ENCODE data around the gene PAM16. TPM values are rescaled to one million over a fixed set of nuclear protein-coding genes. Genes with fewer than 3 reads are reported as not detected.

PAM16 gene
- total and polyA plus RNA-seq, 2 of the 8 experiments (the other 6 are each of a cell fraction or from before 2014, with no cell fraction given) = 78.3 to 198 TPM

DNA sequence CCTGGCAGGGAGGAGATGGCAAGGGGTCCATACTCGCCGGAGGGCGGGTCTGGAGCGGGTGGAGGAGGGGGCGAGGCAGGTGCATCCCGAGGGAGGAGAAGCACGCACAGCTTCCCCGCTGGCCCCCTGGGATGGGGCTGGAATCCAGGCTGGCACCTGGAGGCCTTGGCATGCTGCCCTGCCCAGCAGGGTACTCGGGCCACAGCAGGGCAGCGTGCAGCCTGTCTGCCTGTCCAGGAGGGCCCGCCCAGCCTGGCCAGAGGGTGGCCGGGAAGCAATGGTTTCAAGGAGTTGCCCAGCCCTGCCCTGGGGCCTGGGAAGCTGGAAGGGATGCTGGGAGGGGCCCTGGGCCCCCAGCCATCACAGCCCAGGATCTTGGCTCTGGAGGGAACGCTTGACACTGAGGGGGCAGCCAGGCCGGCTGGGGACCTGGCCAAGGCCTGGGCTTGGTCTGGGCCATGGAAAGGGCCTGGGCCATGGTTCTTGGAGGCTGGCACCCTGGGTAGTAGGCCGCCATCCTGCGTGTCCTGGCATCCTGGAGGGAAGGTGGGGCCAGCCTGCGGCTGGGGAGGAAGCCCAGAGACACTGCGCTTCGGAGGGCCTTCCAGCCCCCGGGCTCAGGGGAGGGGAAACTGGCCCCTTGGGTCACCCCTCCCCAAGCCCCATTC lies 34.1 kb downstream of the PAM16 start:
- H3K79me2 ChIP-seq (ENCODE audit: control insufficient read depth in 1 of 2, insufficient read depth in 2 of 2, low read length in 2 of 2) = peaks cover 0 to 55% of the 10 kb centered on the region in 2 experiments; a peak in 3 of 4 replicates
- H3K9ac ChIP-seq (replicated peaks in 1 of 4; ENCODE audit: extremely low read depth in 1 of 4, low read depth in 3 of 4, low read length in 3 of 4) = no peak overlapping the region; a peak in 1 of 7 replicates
- H2BK15ac ChIP-seq (ENCODE audit: low read length) = 0 out of 2 replicates have a peak overlapping the region, but pooled peaks have one; percentile 72
- H4K8ac ChIP-seq (ENCODE audit: extremely low read depth, insufficient read depth, low read length) = no peak overlapping the region
- peaks cover 0 to 15% (median 11%) of the 10 kb centered on the region in 4 experiments; a peak in 6 of 7 replicates for H3K27me3 ChIP-seq (replicated peaks in 1 of 4; ENCODE audit: control insufficient read depth in 3 of 4, extremely low read depth in 1 of 4, insufficient read depth in 3 of 4, low read length in 3 of 4)
- no peak overlapping the region for H2BK20ac ChIP-seq (ENCODE audit: low read length)
- no peak overlapping the region for H2BK120ac ChIP-seq (replicated peaks; ENCODE audit: low read depth, low read length)
- peak overlapping the region; percentile 64 to 98 for H3K4me2 ChIP-seq (ENCODE audit: insufficient read depth in 1 of 2, low read depth in 2 of 2, low read length in 2 of 2)
- H2AK5ac ChIP-seq (ENCODE audit: low read depth, low read length) = no peak overlapping the region
- POLR2A ChIA-PET (ENCODE audit: partially characterized antibody) = interaction anchor here (0.7 to 4.2 kb wide), 18 partner anchors 9 to 76 kb away, joined by 3 to 34 read pairs (median 4); partner anchors contain the start of genes PAM16 and TFAP4
- H4K91ac ChIP-seq (replicated peaks; ENCODE audit: insufficient read length, low read length) = peak overlapping the region; percentile 17
- no peak overlapping the region for H2AFZ ChIP-seq (ENCODE audit: low read length)
- H3K4me1 ChIP-seq (replicated peaks in 1 of 4; ENCODE audit: control insufficient read depth in 3 of 4, insufficient read depth in 4 of 4, low read length in 3 of 4) = peaks cover 0 to 39% (median 34%) of the 10 kb centered on the region in 4 experiments; a peak in 6 of 7 replicates
- peak overlapping the region; percentile 62; the same call in 1 of the 2 replicates for H3K18ac ChIP-seq (ENCODE audit: extremely low read depth, low read length)
- TF ChIP-seq, protein P1, sequence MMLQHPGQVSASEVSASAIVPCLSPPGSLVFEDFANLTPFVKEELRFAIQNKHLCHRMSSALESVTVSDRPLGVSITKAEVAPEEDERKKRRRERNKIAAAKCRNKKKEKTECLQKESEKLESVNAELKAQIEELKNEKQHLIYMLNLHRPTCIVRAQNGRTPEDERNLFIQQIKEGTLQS (IDR thresholded peaks at IDR 0.05; ENCODE audit: insufficient read depth, low read depth, low read length) = no peak
- no peak for TF ChIP-seq SIRT6 (IDR thresholded peaks at IDR 0.05; ENCODE audit: low read length)
- TF ChIP-seq TEAD4 (IDR thresholded peaks at IDR 0.05; ENCODE audit: low read depth, low read length) = 0 out of 2 replicates have a peak, but pooled peaks have one; percentile 1
- no peak for TF ChIP-seq TBP (IDR thresholded peaks at IDR 0.05; ENCODE audit: low read depth, low read length)
- peak overlapping the region; percentile 39; the same call in 1 of the 2 replicates for H2BK12ac ChIP-seq (ENCODE audit: low read depth, low read length)
- H3K36me3 ChIP-seq (ENCODE audit: control insufficient read depth in 2 of 4, insufficient read depth in 4 of 4, low read length in 3 of 4) = no peaks in the 10 kb centered on the region
- H4K20me1 ChIP-seq (replicated peaks in 1 of 2; ENCODE audit: control insufficient read depth in 1 of 2, insufficient read depth in 2 of 2, low read length in 2 of 2) = peaks cover 19 to 20% of the 10 kb centered on the region in 2 experiments
- no peak overlapping the region for H3K14ac ChIP-seq (ENCODE audit: insufficient read length)
- H3K9me3 ChIP-seq (ENCODE audit: insufficient read depth in 2 of 2, low read depth in 1 of 2, low read length in 1 of 2) = no peaks in the 10 kb centered on the region
- no peak overlapping the region; the same call in 1 of the 2 replicates for H2BK5ac ChIP-seq (ENCODE audit: low read depth, low read length)
- CTCF ChIA-PET (ENCODE audit: partially characterized antibody) = interaction anchor here (0.8 to 16.7 kb wide), 7 partner anchors 7 to 85 kb away, joined by 3 to 300 read pairs (median 6); no protein-coding TSS in a partner anchor
- H3K56ac ChIP-seq (replicated peaks; ENCODE audit: insufficient read length, low read depth, low read length) = no peak overlapping the region
- H3K23ac ChIP-seq (ENCODE audit: insufficient read length) = no peak overlapping the region
- H3K4me3 ChIP-seq (ENCODE audit: extremely low read depth in 1 of 4, insufficient read depth in 2 of 4, low read depth in 3 of 4, low read length in 4 of 4) = peak overlapping the region; percentile 63 to 92 (median 68)
- no peak overlapping the region for H3K4ac ChIP-seq (replicated peaks; ENCODE audit: insufficient read length, low read depth, low read length)
- H3K27ac ChIP-seq (ENCODE audit: low read depth, low read length) = no peak overlapping the region
- FAIRE-seq (no peak), DNase-seq (ENCODE audit: low read depth in 1 of 2, low spot score in 2 of 2) (peak in 1 of 2 experiments; percentile 73)
- peaks cover 11% of the 10 kb centered on the region for H3K79me1 ChIP-seq (ENCODE audit: low read depth, low read length)
- H4K5ac ChIP-seq (ENCODE audit: insufficient read length, low read depth, low read length) = no peak overlapping the region
- WGBS, 2 experiments (ENCODE audit: extremely low coverage in 1 of 2, insufficient coverage in 1 of 2, insufficient read length in 1 of 2, insufficient replicate concordance in 2 of 2, low coverage in 1 of 2, low lambda C conversion rate in 2 of 2, missing lambda C conversion rate in 1 of 2) = 46% methylated on average over 19 of the region's 20 CpGs; no CpG with 5 or more reads in 1 of the 2 experiments
- H3K23me2 ChIP-seq (ENCODE audit: low read depth, low read length) = peaks cover 12% of the 10 kb centered on the region
